ENCODE data around the gene PLEKHF1.
"Not testable (repeated sequence)": the region's sequence is repeated elsewhere in the genome, so short reads cannot be mapped to it uniquely, and the experiment has no call there.

PLEKHF1 gene

DNA sequence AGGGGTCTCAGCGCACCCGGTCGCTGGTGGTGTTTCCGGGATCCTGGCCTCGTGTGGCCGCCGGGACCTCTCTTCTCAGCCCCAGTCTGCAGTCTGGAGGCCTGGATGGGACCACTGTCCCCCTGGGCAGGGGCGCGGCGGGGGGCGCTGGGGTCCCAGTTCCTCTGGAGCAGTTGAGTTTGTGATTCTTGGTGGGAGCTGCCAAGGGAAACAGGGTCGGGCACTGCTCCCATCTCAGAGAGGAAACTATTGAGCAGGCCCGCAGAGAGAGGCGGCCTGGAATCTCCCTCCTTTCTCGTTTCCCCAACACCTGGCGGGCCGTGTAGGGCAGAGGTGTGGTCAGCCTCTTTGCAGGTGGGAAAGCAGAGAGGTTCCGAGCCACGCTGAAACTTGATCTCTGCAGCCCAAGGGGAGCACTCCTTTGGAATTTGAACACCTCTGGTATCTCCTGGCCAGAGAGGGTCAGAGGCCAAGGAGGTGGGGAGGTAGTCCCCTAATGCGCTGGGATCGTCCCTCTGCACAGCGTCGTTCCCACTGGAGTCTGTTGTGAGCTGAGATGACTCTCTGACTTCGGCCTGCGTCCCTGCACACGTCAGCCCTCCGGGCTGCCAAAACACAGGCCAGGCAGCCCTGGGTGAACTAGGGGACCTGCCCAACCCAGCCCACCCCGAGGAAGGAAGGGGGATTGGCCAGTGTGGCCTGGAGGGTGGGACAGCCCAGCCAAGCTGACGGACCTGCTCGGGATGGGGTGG lies 741 bp downstream of the PLEKHF1 start:
- no peak for DNase-seq

GRCh38 chr19:29666578-29667386 lies 1.5 kb downstream of the PLEKHF1 start:
- no peak for DNase-seq

DNA sequence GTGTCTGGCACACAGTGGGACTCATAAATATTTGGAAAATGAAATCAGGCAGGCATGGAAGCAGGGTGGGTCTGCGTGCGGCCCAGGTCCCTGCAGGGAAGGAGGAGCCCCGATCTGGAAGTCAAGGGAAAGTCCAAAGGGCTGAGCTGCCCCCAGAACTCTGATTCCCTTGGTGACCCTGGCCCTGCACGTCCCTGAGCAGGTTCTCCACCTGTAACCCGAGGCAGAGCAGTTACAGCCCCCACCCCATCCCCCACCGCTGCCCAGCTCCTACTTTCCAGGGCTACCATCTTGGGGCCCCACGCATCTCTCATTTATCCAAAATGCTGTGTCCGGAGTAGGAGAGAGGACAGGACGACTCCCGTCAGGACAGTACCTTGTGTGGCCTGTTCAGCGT lies 2.1 kb downstream of the PLEKHF1 start:
- DNase-seq: no peak

GRCh38 chr19:29667901-29668341 lies 2.7 kb downstream of the PLEKHF1 start:
- no peak for DNase-seq

DNA sequence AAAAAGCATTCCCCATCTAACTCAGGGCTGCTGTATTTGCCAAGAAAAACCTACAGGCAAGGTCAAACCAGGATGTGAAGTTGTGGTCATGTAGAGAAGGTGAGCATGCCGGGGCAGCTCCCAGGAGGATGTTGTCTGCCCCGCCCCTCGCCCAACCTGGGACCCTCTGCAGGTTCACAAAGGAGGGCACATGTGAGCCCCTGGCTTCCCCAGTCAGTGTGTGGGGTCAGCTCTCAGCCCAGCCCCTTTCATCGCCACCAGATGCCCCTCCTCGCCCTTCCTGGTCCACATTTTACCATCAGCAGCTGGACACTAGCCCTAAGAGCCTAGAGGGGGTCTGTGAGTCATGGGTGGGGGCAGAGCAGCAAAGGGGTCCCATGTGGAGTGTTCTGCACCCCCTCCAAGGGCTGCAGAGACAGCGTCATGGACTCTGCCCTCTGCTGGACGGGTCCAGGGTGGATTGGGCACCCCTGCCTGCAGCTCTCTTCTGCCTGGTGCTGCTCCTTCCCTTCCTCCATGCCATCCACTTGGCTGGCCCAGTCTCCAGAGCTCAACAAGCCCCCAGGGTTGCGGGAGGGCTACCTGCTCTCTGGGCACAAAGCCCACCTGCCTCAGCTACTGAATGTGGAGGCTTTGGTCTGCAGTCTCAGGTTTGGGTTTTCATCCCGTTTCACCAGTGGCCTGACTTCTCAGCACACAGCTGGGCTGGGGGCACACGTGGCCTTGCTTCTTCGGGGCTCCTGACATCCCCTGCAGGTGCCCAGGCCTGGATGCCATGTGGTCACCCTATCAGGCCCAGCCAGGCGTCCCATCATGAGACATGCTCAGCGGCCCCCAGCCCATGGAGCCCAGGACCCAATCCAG lies 3.7 kb downstream of the PLEKHF1 start:
- no peak for DNase-seq

DNA sequence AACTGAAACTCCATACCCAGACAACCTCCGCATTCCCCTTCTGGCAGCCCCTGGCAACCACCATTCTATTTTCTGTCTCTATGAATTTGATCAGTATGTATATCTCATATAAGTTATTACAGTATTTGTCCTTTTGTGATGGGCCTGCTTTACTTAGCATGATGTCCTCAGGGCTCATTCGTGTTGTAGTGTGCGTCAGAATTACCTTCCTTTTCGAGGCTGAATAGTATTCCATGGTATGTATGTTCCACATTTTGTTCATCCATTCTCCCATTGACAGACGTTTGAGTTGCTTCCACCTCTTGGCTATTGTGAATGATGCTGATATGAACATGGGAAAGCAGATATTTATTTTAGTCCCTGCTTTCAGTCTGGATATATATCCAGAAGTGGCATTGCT lies 5.0 kb downstream of the PLEKHF1 start:
- no peak for DNase-seq

- not testable (repeated sequence) for DNase-seq
These were observed 5.7 kb downstream of the PLEKHF1 start for GRCh38 chr19:29671026-29671392.

DNA sequence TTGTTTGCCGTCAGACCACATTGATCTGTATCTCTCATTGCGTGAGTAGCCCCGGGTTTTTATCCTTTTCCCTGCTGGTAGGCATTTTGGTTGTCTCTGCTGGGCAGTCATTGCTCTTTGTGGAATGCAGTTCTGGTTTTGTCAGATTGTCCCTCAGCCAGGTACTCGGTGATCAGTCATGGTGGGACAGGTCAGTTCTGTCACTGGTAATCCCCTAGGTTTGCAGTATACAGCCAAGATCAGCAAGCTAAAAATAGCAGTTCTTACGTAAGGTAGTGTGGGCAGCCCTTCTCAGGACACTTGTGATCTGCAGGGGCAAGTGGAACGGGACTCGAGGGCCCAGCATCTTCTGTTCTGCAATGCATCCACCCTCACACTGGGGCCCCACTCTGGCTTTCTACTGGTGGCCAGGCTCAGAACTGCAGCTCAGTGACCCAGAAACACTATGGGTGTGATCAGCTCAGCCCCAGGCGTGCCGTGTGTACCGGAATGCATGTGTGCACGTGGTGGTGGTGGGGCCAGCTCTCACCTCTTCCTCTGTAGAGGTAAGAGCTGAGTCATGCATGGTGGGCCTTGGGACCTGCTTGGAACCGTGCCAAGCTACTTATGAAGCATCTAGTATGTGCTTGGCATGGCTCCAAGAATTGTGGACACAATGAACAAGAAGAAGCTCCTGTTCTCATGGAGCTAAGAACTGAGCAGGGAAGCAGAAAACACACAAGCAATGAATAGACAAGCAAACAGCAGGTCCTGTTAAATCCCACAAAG lies 6.3 kb downstream of the PLEKHF1 start:
- DNase-seq: no peak

DNA sequence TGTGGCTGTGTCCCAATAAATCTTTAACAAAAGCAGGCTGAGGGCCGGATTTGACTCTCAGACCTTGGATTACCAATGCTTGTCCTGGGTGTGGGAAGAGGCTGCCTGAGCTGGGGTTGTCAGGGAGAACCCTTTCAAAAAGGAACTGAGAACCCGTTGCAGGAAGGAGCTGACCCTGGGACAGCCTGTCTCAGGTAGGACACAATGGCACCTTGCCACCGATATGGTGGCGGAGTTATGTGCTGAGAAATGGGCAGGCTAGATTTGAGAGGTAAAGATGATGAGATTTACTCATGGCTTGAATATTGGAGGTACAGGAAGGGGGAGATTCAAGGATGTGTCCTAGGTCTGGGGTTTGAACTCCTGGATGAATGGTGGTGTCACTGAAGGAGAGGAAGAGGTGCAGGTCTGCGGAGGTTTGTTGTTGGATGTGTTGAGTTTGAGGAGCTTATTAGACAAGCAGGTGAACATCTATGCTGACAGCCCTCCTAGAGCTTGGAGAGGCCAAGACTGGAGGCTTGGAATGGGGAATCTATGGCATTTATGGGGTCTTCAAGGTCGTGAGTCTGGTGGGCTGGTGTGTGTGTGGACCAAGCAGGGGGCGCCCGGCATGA lies 7.2 kb downstream of the PLEKHF1 start:
- DNase-seq: no peak

GRCh38 chr19:29672933-29673336 lies 7.7 kb downstream of the PLEKHF1 start:
- no peak for DNase-seq

- no peak for DNase-seq
These were observed 8.4 kb downstream of the PLEKHF1 start for GRCh38 chr19:29673451-29674371.

GRCh38 chr19:29674374-29675119 lies 9.3 kb downstream of the PLEKHF1 start:
- no peak for DNase-seq

GRCh38 chr19:29675120-29675649 lies 9.9 kb downstream of the PLEKHF1 start:
- no peak for DNase-seq

DNA sequence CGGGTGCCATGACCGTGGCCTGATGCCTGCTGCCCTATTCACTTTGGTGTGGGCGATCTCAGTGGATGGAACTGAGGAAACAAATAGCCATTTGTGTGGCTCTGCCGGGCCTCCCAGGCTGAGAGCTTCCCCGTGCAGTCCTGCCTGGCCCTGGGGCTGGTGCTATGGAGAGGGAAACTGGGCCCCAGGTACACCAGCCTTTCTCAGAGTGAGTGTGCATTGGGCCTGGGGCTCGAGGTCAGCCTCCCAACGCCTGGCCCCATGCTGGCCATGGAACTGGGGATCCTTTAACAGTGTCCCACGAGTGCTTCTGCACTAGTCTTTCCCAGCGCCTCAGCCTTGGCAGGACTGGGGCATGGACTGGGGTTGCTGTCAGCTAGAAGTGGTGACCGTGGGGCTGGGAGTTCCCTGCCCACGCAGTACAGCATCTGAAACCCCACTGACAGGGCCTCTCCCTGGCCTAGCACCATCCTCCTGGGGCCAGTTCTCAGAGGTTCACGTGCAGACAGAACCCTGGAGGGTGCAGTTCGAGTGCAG lies 10.5 kb downstream of the PLEKHF1 start:
- no peak for DNase-seq

DNA sequence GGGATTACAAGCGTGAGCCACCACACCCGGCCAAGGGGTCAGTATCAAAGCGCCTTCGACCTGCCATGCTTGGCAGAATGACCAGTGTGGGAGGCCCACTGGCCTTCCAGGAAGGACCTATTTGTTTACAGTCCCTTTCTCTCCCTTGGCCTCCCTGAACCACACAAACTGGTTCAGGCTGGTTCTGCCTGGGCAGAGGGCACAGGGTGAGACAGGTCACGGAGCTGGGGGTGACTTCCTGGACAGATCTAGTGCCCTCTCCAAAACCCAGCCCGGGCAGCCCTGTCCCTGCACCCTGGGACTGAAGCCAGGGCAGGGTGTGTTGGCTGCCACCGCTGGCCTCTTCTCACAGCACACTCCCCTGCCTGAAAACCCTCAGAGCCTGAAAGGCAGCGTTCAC lies 11.3 kb downstream of the PLEKHF1 start:
- no peak for DNase-seq

DNA sequence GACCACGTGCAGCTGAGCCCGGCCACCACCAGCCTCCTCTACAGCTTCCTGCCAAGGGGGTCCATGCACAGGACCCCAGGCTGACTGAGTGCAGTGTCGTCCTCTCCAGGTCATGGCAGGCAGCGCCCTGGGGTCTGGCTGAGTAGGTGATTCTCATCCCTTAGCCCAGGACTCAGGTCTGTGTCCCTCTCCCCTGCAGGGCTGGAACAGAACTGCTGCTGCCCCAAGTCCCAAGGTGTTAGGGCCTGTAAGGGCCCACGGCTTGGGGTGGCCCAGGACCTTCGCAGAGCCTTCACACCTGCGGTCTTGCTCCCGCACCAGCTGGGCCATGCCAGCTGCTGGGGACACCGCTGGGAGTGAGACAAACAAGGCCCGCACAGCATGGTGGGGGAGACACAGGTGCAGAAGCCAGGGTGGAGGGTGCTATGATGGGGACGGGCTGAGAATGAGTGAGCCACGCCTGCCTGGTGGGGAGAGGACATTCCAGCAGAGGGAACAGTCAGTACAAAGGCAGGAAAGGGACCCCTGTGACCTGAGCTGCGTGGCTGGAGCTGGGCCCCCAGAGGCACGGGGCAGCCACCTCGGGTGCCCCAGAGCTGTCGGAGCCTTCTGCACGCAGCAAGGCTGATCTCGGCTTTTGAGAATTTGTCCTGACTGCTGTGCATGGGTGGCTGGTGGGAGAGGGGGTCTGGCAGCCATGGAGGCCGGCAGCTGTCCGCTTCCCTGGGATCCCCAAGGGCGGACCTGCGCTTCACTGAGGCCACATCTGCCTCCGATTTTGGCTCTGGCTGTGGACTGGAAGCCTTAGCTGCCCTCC lies 11.9 kb downstream of the PLEKHF1 start:
- DNase-seq: no peak

DNA sequence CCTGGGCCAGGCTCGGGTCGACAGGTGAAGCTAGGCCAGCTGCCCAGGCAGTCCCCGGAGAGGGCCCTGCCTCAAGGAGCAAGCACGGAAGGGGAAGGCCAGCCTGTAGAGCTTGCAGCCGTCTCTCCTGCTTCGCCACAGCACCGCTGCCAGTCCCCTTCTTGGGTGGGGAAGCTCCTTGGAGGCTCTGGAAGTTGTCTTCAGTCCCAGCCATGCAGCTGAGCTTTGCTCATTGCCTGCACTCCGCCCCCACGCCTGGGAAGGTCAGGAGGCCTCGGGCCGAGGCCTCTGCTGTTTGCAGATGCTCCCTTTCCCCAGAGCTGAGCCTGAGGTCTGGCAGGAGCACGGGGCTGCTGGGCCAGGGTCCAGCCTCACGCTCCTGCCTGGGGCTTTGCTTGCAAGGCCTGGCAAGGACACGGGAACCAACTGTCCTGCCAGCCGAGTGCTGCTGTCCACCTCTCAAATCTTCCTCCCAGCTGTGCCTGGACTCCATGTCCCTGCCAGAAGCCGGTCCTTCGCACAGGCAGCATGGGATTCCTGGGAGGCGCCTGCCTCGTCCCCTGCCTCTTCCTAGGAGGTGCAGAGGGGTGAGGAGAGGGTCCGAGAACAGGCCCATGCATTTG lies 13.3 kb downstream of the PLEKHF1 start:
- DNase-seq: no peak

DNA sequence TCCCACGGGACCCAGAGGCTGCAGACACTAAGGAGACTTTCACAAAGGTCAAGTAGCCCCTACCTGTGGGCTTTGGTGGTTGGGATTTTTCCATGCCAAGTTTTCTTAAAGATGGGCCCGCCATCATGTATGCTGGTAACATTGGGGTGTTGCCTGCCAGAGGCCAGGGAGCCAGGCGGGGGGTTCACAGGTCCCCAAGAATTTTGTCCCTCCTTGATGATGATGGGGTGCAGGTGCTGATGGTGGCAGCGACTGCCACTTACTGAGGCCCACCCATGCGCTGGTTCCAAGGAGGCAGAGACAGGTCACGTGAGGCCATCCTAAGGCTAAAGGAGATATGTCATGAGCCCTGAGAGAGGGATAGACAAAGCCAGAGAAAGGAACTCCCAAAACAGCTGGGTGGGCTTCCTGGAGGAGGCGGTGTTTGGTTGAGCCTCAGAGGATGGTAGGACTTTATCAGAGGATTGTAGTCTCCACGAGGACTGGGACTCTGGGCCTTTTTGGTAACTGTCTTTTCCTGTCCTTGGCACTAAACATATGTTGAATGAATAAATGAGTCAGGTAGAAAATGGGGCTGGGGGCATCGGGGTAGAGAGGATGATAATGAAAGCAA lies 14.4 kb downstream of the PLEKHF1 start:
- no peak for DNase-seq
